ENCODE results near the gene NR1I2.

Gene NR1I2

DNA sequence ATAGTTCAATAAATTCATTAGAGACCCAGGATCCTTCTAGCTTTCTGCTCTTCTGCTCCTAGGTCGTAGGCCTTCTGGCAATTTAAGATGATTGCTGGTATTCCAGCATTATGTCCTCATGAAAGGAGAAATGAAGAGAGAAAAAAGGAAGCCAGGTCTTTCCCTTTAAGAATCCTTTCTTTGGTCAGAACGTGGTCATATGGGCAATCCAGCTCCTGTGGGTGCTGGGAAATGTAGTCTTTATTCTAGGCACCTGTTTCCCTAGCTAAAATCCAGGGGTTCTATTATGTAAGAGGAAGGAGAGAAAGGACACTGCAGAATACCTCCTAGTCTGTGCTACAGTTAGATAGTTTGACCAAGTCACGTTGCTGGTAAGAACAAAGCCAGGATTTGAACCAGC lies 35.5 kb upstream of the NR1I2 start:
- TF ChIP-seq, protein P1, sequence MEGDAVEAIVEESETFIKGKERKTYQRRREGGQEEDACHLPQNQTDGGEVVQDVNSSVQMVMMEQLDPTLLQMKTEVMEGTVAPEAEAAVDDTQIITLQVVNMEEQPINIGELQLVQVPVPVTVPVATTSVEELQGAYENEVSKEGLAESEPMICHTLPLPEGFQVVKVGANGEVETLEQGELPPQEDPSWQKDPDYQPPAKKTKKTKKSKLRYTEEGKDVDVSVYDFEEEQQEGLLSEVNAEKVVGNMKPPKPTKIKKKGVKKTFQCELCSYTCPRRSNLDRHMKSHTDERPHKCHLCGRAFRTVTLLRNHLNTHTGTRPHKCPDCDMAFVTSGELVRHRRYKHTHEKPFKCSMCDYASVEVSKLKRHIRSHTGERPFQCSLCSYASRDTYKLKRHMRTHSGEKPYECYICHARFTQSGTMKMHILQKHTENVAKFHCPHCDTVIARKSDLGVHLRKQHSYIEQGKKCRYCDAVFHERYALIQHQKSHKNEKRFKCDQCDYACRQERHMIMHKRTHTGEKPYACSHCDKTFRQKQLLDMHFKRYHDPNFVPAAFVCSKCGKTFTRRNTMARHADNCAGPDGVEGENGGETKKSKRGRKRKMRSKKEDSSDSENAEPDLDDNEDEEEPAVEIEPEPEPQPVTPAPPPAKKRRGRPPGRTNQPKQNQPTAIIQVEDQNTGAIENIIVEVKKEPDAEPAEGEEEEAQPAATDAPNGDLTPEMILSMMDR (IDR thresholded peaks at IDR 0.05): no peak
- no peak overlapping the region for H3K4me3 ChIP-seq
- no peak for DNase-seq (ENCODE audit: low spot score)
- no peak overlapping the region for H3K27ac ChIP-seq

DNA sequence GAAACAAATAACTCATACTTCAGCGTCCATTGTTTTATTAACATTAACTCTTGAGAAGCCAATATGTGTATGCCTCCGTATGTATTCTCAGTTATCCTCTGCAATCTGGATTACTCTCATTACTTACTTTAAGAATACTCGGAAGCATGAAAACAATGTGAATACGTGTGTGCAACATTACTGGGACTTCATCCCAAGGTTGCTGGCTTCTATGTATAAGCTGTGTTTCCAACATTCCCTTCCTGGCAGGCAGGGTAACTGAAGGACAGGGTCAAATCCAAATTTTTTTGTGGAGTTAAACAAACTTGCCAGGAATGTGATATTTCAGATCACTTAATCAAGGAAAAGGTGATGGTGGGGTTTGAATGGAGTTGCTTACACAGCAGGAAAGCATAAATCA lies 34.5 kb upstream of the NR1I2 start:
- DNase-seq (ENCODE audit: low spot score): no peak
- no peak overlapping the region for H3K27ac ChIP-seq
- H3K4me3 ChIP-seq: no peak overlapping the region
- TF ChIP-seq, protein P1 (IDR thresholded peaks at IDR 0.05): no peak

DNA sequence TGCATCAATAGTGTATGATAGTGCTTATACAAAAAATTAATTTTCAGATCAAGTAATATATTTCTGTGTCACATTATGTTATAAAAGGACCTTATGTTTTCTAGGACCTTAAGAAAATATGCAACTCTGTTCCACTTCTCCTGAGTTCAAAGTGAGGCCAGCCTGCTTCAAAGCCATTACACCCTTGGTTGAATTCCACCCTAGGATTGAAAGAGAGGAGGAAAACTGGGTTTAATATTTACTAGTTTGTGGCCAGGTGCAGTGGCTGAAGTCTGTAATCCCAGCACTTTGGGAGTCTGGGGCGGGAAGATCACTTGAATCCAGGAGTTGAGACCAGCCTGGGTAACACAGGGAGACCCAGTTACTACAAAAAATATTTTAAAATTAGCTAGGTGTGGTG lies 32.9 kb upstream of the NR1I2 start:
- no peak overlapping the region for H3K27ac ChIP-seq
- no peak overlapping the region for H3K4me3 ChIP-seq
- no peak for DNase-seq (ENCODE audit: low spot score)
- TF ChIP-seq, protein P1 (IDR thresholded peaks at IDR 0.05): no peak

DNA sequence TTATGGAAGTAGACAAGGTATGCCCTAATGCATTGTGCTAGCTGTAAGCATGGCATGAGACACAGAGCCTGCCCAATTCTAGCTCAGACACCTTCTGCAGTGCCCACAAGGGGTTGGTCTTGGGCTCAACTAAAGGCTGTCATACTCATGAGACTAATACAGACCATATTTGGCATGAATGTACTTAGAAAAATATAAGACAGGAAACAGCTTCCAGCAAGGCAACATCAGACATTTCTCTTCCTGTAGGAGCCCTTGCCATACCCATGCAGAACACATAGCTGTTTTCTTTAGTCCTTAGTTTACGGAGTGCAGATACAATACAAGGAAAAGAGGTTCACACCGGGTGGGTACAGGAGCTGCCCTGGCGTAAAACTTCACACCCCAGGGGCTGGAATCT lies 30.5 kb upstream of the NR1I2 start:
- TF ChIP-seq, protein P1 (IDR thresholded peaks at IDR 0.05): no peak
- H3K27ac ChIP-seq: no peak overlapping the region
- H3K4me3 ChIP-seq: no peak overlapping the region
- no peak for DNase-seq (ENCODE audit: low spot score)

DNA sequence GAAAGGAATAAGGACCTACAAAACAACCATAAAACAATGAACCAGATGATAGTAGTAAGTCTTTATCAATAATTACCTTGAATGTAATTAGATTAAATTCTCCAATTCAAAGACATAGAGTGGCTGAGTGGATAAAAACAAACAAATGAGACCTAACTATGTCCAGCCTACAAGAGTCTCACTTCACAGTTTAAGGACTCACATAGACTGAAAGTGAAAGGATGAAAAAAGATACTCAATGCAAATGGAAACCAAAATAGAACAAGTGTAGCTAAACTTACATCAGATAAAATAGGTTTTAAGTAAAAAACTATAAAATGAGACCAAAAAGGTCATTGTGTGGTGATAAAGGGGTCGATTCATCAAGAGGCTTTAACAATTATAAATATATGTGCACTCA lies 21.9 kb upstream of the NR1I2 start:
- no peak for DNase-seq (ENCODE audit: low spot score)
- H3K4me3 ChIP-seq: no peak overlapping the region
- TF ChIP-seq, protein P1 (IDR thresholded peaks at IDR 0.05): no peak
- no peak overlapping the region for H3K27ac ChIP-seq

DNA sequence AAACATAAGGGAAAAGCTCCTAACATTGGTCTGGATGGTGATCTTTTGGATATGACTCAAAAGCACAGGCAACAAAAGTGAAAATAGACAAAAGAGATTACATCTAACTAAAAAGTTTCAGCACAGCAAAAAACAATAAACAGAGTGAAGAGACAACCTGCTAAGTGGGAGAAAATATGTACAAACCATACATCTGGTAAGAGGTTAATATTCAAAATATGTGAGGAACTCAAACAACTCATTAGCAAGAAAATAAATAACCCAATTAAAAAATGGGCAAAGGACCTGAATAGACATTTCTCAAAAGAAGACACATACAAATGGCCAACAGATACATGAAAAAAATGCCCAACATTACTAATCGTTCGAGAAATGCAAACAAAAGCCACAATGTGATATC lies 19.0 kb upstream of the NR1I2 start:
- TF ChIP-seq, protein P1 (IDR thresholded peaks at IDR 0.05): no peak
- no peak overlapping the region for H3K27ac ChIP-seq
- no peak overlapping the region for H3K4me3 ChIP-seq
- DNase-seq (ENCODE audit: low spot score): no peak

DNA sequence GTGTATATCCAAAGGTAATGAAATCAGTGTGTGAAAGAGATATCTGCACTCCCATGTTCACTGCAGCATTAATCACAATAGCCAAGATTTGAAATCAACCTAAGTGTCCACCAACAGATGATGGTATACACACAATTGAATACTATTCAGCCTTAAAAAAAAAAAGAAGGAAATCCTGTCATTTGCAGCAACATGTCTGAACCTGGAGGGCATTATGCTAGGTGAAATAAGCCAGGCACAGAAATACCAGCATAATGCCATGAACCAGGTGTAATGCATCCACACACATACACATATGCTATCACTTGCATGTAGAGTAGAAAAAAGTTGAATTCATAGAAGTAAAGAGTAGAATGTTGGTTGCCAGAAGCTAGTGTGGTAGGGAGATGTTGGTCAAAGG lies 18.4 kb upstream of the NR1I2 start:
- H3K4me3 ChIP-seq: no peak overlapping the region
- TF ChIP-seq, protein P1 (IDR thresholded peaks at IDR 0.05): no peak
- no peak for DNase-seq (ENCODE audit: low spot score)
- H3K27ac ChIP-seq: no peak overlapping the region

Data from coronary artery (tissue), 2 donors.